Fibroblast of lung (primary cell): Measurements from ENCODE around the gene NUDT6. TPM values are rescaled to one million over a fixed set of nuclear protein-coding genes. Genes with fewer than 3 reads are reported as not detected.
A peak's percentile ranks its signal among the peaks of the same experiment; 100 is the strongest.

Source experiments
- DNase-seq, 2 donors: peaks; one replicate each; pipeline versions ENCODE4 v3.0.0 to v3.0.0-alpha.2; 2010; ENCODE audit warnings: low read depth in 2 of 2
- H2AFZ ChIP-seq: 2 replicates; pipeline ENCODE4 v1.5.1; 2012; ENCODE audit warnings: low read length, control low read depth, inconsistent platforms
- H3K27ac ChIP-seq: 2 replicates; pipeline ENCODE4 v1.5.1; 2011; ENCODE audit warnings: low read length, control low read depth; ENCODE audit not compliant: insufficient read depth
- H3K27me3 ChIP-seq: 2 replicates; pipeline ENCODE4 v1.5.1; 2011; ENCODE audit warnings: mild to moderate bottlenecking, low read length; ENCODE audit not compliant: control insufficient read depth, insufficient read depth
- H3K36me3 ChIP-seq: 2 replicates; pipeline ENCODE4 v1.5.1; 2011; ENCODE audit warnings: low read length; ENCODE audit not compliant: control insufficient read depth, insufficient read depth
- H3K4me1 ChIP-seq: 2 replicates; pipeline ENCODE4 v1.5.1; 2011; ENCODE audit warnings: low read length; ENCODE audit not compliant: control insufficient read depth, insufficient read depth; ENCODE audit errors: extremely low read depth
- H3K4me2 ChIP-seq: 2 replicates; pipeline ENCODE4 v1.5.1; 2011; ENCODE audit warnings: low read length, control low read depth; ENCODE audit not compliant: insufficient read depth; ENCODE audit errors: extremely low read depth
- H3K4me3 ChIP-seq, 4 experiments: fragments of 200-600 bp in 1 of 4; sonication (generic) in 1 of 4; replicated peaks in 1 of 4; 2 replicates each; pipeline ENCODE4 v1.5.1; 2011 to 2016; ENCODE audit warnings: low read length in 4 of 4, low read depth in 3 of 4, mild to moderate bottlenecking in 3 of 4, control low read depth in 2 of 4, inconsistent platforms in 1 of 4, mixed read lengths in 1 of 4; ENCODE audit not compliant: insufficient read depth in 1 of 4; ENCODE audit errors: control extremely low read depth in 1 of 4
- H3K79me2 ChIP-seq: 2 replicates; pipeline ENCODE4 v1.5.1; 2012; ENCODE audit warnings: mild to moderate bottlenecking, low read length, inconsistent platforms; ENCODE audit not compliant: control insufficient read depth, insufficient read depth
- H3K9ac ChIP-seq: 2 replicates; pipeline ENCODE4 v1.5.1; 2011; ENCODE audit warnings: mild to moderate bottlenecking, low read length, control low read depth; ENCODE audit not compliant: insufficient read depth
- H3K9me3 ChIP-seq: 2 replicates; pipeline ENCODE4 v1.5.1; 2012; ENCODE audit warnings: low read depth, low read length; ENCODE audit not compliant: control insufficient read depth, insufficient read depth
- H4K20me1 ChIP-seq: 2 replicates; pipeline ENCODE4 v1.5.1; 2011; ENCODE audit warnings: low read length; ENCODE audit not compliant: control insufficient read depth, insufficient read depth; ENCODE audit errors: extremely low read depth
- CTCF ChIP-seq, 2 donors: IDR thresholded peaks in 1 of 2; conservative IDR thresholded peaks in 1 of 2; 1 replicate in 1 of 2; 2 replicates in 1 of 2; pipeline ENCODE4 v1.5.1; 2011 to 2012; ENCODE audit warnings: low read length in 2 of 2, control low read depth in 1 of 2, inconsistent platforms in 1 of 2, low read depth in 1 of 2, mild to moderate bottlenecking in 1 of 2
- EZH2 ChIP-seq: IDR thresholded peaks from 2 replicates; pipeline ENCODE4 v1.5.1; 2012; ENCODE audit warnings: low read length, control low read depth, mild to moderate bottlenecking; ENCODE audit errors: missing control alignments
- polyA plus RNA-seq, 2 donors: library from polyadenylated mRNA; depleted of rRNA in 1 of 2; stranded (reverse) in 1 of 2; unstranded in 1 of 2; fragments of >200 nt; gene quantifications; 2 replicates each; pipeline ENCODE4 v1.2.1, GENCODE V29; 2011 to 2012; ENCODE audit warnings: missing spikeins in 1 of 2
- total RNA-seq: library from RNA; depleted of rRNA; stranded (reverse); fragments of >200 nt; gene quantifications from 2 replicates; pipeline ENCODE4 v1.2.1, GENCODE V29; 2014

The NUDT6 gene
- total and polyA plus RNA-seq, 2 donors (not counting 1 experiment from before 2014, with no cell fraction given), result 5.0 to 8.6 TPM

DNA sequence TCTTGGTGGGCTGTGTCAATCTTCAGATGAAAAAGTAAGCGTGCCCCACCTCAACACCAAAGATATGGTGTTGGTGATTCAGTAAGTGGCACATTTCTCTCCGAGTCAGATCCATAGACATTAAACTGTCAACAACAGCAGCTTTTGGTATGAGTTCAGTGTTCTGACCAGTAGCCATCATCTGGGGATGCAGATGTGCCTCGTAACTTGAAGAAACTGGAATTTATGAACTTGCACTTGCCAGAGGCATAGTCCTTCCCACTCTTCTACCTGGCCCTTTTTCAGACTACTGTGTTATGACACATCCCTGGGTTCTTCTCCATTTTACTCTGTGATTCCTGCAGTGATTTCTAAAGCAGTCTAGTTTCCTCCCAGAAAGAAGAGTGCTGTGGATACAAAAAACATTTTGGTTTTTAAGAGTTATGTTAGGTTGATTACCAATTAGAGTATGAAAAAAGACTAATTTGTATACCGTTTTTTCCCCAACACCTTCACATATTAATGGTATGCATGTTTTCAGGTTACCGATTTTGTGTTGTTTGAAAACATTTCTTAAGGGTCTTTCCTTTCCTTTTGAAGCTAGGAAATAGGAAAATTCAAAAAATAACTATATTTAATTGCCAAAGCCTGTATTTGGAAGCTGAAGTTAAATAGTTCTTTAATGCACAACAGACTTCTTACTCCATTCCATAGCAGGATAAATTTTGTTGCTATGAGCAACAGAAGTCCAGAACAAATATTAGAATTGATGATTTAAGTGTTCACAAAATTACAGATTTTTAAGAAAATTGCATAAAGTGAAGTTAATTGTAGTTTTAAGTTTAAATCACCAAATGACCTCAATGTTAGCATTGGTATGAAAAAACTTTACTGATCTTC is 39.3 kb downstream of the NUDT6 start:
- no peak overlapping the region for H3K27ac ChIP-seq
- no peak overlapping the region for H3K9ac ChIP-seq
- DNase-seq, result no peak
- TF ChIP-seq CTCF (conservative IDR thresholded peaks at IDR 0.05 in 1 of 2, IDR thresholded peaks at IDR 0.05 in 1 of 2; ENCODE audit: low read depth in 1 of 2, low read length in 2 of 2) (no peak), EZH2 (no peak)
- H3K9me3 ChIP-seq, result no peaks in the 10 kb centered on the region
- H4K20me1 ChIP-seq, result no peaks in the 10 kb centered on the region
- peaks cover 1% of the 10 kb centered on the region for H3K36me3 ChIP-seq
- H3K4me3 ChIP-seq, result no peak overlapping the region
- H3K4me2 ChIP-seq, result no peak overlapping the region
- peaks cover 35% of the 10 kb centered on the region for H3K79me2 ChIP-seq
- no peaks in the 10 kb centered on the region for H3K27me3 ChIP-seq
- no peaks in the 10 kb centered on the region for H3K4me1 ChIP-seq
- no peak overlapping the region for H2AFZ ChIP-seq

DNA sequence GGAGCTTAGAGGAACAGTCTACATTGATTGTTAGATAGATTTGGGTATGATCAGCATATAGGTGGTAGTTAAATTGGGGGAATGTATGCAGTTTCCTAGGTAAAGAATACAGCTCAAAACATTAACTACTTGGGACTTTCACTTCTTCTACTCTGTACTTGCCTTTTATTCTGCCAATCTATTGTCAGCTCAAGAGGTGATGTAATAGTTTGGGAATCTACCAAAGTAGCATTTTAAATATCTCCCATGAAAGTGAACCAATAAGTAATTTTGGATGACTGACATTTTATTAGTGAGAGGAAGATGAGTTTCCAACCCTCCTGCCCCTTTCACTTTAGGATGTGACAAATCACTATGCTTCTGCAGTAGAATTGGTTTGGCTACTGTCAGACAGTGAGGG is 43.4 kb downstream of the NUDT6 start:
- peaks cover 42% of the 10 kb centered on the region for H3K79me2 ChIP-seq
- DNase-seq, result peak in 1 of 2 donors; percentile 26
- H3K9ac ChIP-seq, result no peak overlapping the region
- H3K4me1 ChIP-seq, result peaks cover 10% of the 10 kb centered on the region
- H3K4me3 ChIP-seq, result no peak overlapping the region
- no peak overlapping the region for H3K4me2 ChIP-seq
- no peak overlapping the region for H2AFZ ChIP-seq
- no peaks in the 10 kb centered on the region for H3K9me3 ChIP-seq
- no peaks in the 10 kb centered on the region for H4K20me1 ChIP-seq
- H3K27me3 ChIP-seq, result no peaks in the 10 kb centered on the region
- H3K27ac ChIP-seq, result no peak overlapping the region
- no peak for TF ChIP-seq EZH2
- no peak for TF ChIP-seq CTCF (conservative IDR thresholded peaks at IDR 0.05 in 1 of 2, IDR thresholded peaks at IDR 0.05 in 1 of 2; ENCODE audit: low read depth in 1 of 2, low read length in 2 of 2)
- H3K36me3 ChIP-seq, result peaks cover 6% of the 10 kb centered on the region

DNA sequence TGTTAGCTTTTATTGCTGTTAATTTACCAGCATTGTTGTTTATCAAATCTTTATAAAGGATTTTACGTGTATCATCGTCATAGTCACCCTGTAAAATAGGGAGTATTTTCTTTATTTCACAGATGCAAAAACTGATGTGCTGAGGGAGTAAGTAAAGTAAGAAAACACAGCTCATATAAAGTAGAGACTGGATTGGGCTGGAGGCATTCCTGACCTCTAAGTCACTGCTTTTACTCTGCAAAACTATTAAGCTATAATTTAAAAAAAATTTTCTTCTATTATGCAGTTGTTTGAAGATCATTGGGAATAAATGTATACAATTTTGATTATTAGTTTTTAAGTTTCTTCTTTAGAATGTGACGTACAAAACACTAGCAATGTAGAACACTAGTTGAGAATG is 45.9 kb downstream of the NUDT6 start:
- Histone ChIP-seq H3K27ac (no peak overlapping the region), H3K4me2 (peak overlapping the region; percentile 1)

More for the DNA sequence above, 45.9 kb downstream of the NUDT6 start:
- Histone ChIP-seq H3K9me3 (no peaks in the 10 kb centered on the region), H3K9ac (no peak overlapping the region), H3K36me3 (peaks cover 6% of the 10 kb centered on the region), H4K20me1 (no peaks in the 10 kb centered on the region), H2AFZ (no peak overlapping the region), H3K79me2 (peaks cover 48% of the 10 kb centered on the region), H3K4me1 (peaks cover 15% of the 10 kb centered on the region), H3K4me3 (no peak overlapping the region), H3K27me3 (no peaks in the 10 kb centered on the region)
- DNase-seq, result peak in 1 of 2 donors; percentile 34
- TF ChIP-seq CTCF (conservative IDR thresholded peaks at IDR 0.05 in 1 of 2, IDR thresholded peaks at IDR 0.05 in 1 of 2; ENCODE audit: low read depth in 1 of 2, low read length in 2 of 2) (no peak), EZH2 (no peak)
